Endothelial cell of umbilical vein (primary cell): ENCODE measurements around the gene NOSIP. TPM values are rescaled to one million over a fixed set of nuclear protein-coding genes. Genes with fewer than 3 reads are reported as not detected.

Experiments used
- BruUV-seq: library from RNA; stranded (reverse); fragments of 400-500 nt; replicated peaks from 2 replicates; lab custom pipeline; 2021; lab: Mats Ljungman, UMichigan
- CTCF ChIA-PET: fragments of 300-600, 350-600 bp; sonication (Branson Sonifier 250); formaldehyde crosslinking; loops from one replicate; lab custom pipeline; 2021; ENCODE audit warnings: antibody characterized with exemption, inconsistent platforms; lab: Charles Lee
- POLR2A ChIA-PET: fragments of 300-600, 350-600 bp; sonication (Branson Sonifier 250); formaldehyde crosslinking; loops from one replicate; lab custom pipeline; 2021; ENCODE audit warnings: antibody characterized with exemption, inconsistent platforms; lab: Charles Lee
- DNase-seq: peaks from one replicate; pipeline ENCODE4 v3.0.0-alpha.2; 2011; ENCODE audit warnings: low read depth, low spot score
- FAIRE-seq: peaks from 2 replicates; lab custom pipeline; 2011; peaks lifted over from hg19 to GRCh38; lab: Jason Lieb, UNC
- H2AFZ ChIP-seq: 2 replicates; pipeline ENCODE4 v1.6.0; 2012; ENCODE audit warnings: low read depth, low read length, control low read depth, inconsistent platforms
- H3K27ac ChIP-seq: 2 replicates; pipeline ENCODE4 v1.5.1; 2011; ENCODE audit warnings: low read depth, mild to moderate bottlenecking, control low read depth, low read length, moderate library complexity; ENCODE audit not compliant: insufficient read depth
- H3K27me3 ChIP-seq, 2 experiments: 2 replicates each; pipeline versions ENCODE4 v1.6.0 to v1.6.1; 2011; ENCODE audit warnings: low read length in 2 of 2, mixed read lengths in 1 of 2; ENCODE audit not compliant: control insufficient read depth in 2 of 2, insufficient read depth in 2 of 2
- H3K36me3 ChIP-seq, 2 experiments: 2 replicates in 1 of 2; 3 replicates in 1 of 2; pipeline ENCODE4 v1.5.1; 2011; ENCODE audit warnings: low read length in 2 of 2, mild to moderate bottlenecking in 1 of 2, moderate library complexity in 1 of 2; ENCODE audit not compliant: control insufficient read depth in 2 of 2, insufficient read depth in 2 of 2; ENCODE audit errors: extremely low read depth in 1 of 2
- H3K4me1 ChIP-seq: 3 replicates; pipeline ENCODE4 v1.5.1; 2011; ENCODE audit warnings: mild to moderate bottlenecking, low read length; ENCODE audit not compliant: control insufficient read depth, insufficient read depth; ENCODE audit errors: extremely low read depth
- H3K4me2 ChIP-seq: 2 replicates; pipeline ENCODE4 v1.6.1; 2011; ENCODE audit warnings: low read length, control low read depth, mixed read lengths; ENCODE audit not compliant: insufficient read depth
- H3K4me3 ChIP-seq, 3 experiments: fragments of 200-600 bp in 1 of 3; sonication (generic), shearing (Covaris generic) in 1 of 3; replicated peaks in 1 of 3; 2 replicates each; pipeline ENCODE4 v1.5.1; 2011 to 2016; ENCODE audit warnings: control low read depth in 3 of 3, low read length in 3 of 3, mild to moderate bottlenecking in 2 of 3, inconsistent platforms in 1 of 3, low read depth in 1 of 3, moderate library complexity in 1 of 3; ENCODE audit not compliant: insufficient read depth in 1 of 3
- H3K79me2 ChIP-seq: 2 replicates; pipeline ENCODE4 v1.6.0; 2012; ENCODE audit warnings: low read length, inconsistent platforms; ENCODE audit not compliant: control insufficient read depth, insufficient read depth
- H3K9ac ChIP-seq: replicated peaks from 2 replicates; pipeline ENCODE3; 2011; ENCODE audit warnings: low read length, control low read depth; ENCODE audit not compliant: insufficient read depth; ENCODE audit errors: extremely low read depth
- H3K9me1 ChIP-seq: replicated peaks from 3 replicates; pipeline ENCODE4 v1.6.0; 2011; ENCODE audit warnings: mild to moderate bottlenecking, low read length; ENCODE audit not compliant: control insufficient read depth, insufficient read depth; ENCODE audit errors: extremely low read depth
- H3K9me3 ChIP-seq: replicated peaks from 2 replicates; pipeline ENCODE4 v1.5.1; 2012; ENCODE audit warnings: low read length, inconsistent platforms; ENCODE audit not compliant: control insufficient read depth, insufficient read depth
- H4K20me1 ChIP-seq: replicated peaks from 2 replicates; pipeline ENCODE3; 2011; ENCODE audit warnings: mild to moderate bottlenecking, low read length; ENCODE audit not compliant: control insufficient read depth, insufficient read depth; ENCODE audit errors: extremely low read depth
- EZH2 ChIP-seq: IDR thresholded peaks from 2 replicates; pipeline ENCODE4 v1.6.1; 2012; ENCODE audit warnings: borderline replicate concordance, low read depth, mild to moderate bottlenecking, moderate library complexity, low read length, inconsistent platforms; ENCODE audit not compliant: severe bottlenecking
- FOS ChIP-seq: IDR thresholded peaks from 2 replicates; pipeline ENCODE4 v1.6.1; 2011; ENCODE audit warnings: mild to moderate bottlenecking, low read length, moderate library complexity, borderline replicate concordance; ENCODE audit not compliant: insufficient read depth
- GATA2 ChIP-seq: IDR thresholded peaks from 2 replicates; pipeline ENCODE4 v1.7.0; 2011; ENCODE audit warnings: low read depth, mild to moderate bottlenecking, moderate library complexity, mixed read lengths, low read length; ENCODE audit not compliant: insufficient read length, insufficient read depth
- JUN ChIP-seq: IDR thresholded peaks from 2 replicates; pipeline ENCODE4 v1.6.1; 2011; ENCODE audit warnings: borderline replicate concordance, low read depth; ENCODE audit not compliant: insufficient read length, insufficient read depth
- MYC ChIP-seq: IDR thresholded peaks from one replicate; pipeline ENCODE4 v1.6.1; 2011; ENCODE audit warnings: mild to moderate bottlenecking, low read depth, low read length
- POLR2A ChIP-seq: IDR thresholded peaks from 2 replicates; pipeline ENCODE4 v1.6.1; 2012; ENCODE audit warnings: low read depth, mild to moderate bottlenecking, control low read depth, low read length
- POLR2AphosphoS5 ChIP-seq: IDR thresholded peaks from 2 replicates; pipeline ENCODE4 v1.6.1; 2012; ENCODE audit warnings: low read depth, mild to moderate bottlenecking, control low read depth, low read length, moderate library complexity; ENCODE audit not compliant: insufficient read depth
- dilution Hi-C: fragments of 300-500 bp; cut with MboI; formaldehyde crosslinking; loops from one replicate; pipeline ENCODE4 v1.15.0; 2019; ENCODE audit warnings: low sequenced_read_pairs; ENCODE audit not compliant: extremely low pct_ligation_motif_present
- intact Hi-C: fragments of 100-400 bp; cut with micrococcal nuclease; formaldehyde crosslinking; loops from one replicate; pipeline ENCODE4 v1.10.0; 2022
- polyA plus RNA-seq, 4 experiments: library from polyadenylated mRNA; depleted of rRNA in 3 of 4; stranded (reverse) in 3 of 4; unstranded in 1 of 4; fragments of >200 nt; gene quantifications; 2 replicates each; pipeline versions ENCODE4 v1.2.1 to v1.2.3, GENCODE V29; 2011 to 2012; ENCODE audit warnings: missing spikeins in 1 of 4
- total RNA-seq: library from RNA; stranded (reverse); gene quantifications from 2 replicates; pipeline ENCODE4 v1.2.3, GENCODE V29; 2021
- TF ChIP-seq, protein P1 (sequence below), 2 donors: IDR thresholded peaks; 1 replicate in 1 of 2; 2 replicates in 1 of 2; pipeline ENCODE4 v1.5.1; 2011; ENCODE audit warnings: low read length in 2 of 2, mild to moderate bottlenecking in 2 of 2, moderate library complexity in 2 of 2, control low read depth in 1 of 2, inconsistent platforms in 1 of 2, low read depth in 1 of 2; ENCODE audit not compliant: insufficient read depth in 1 of 2; ENCODE audit errors: extremely low read depth in 1 of 2
- TF ChIP-seq, protein P2 (sequence below): IDR thresholded peaks from 2 replicates; pipeline ENCODE4 v1.6.1; 2011; ENCODE audit not compliant: insufficient read depth, insufficient read length

NOSIP gene
- total and polyA plus RNA-seq, 2 donors (not counting 3 experiments of a cell fraction or from before 2014, with no cell fraction given): 77.5 to 128 TPM

DNA sequence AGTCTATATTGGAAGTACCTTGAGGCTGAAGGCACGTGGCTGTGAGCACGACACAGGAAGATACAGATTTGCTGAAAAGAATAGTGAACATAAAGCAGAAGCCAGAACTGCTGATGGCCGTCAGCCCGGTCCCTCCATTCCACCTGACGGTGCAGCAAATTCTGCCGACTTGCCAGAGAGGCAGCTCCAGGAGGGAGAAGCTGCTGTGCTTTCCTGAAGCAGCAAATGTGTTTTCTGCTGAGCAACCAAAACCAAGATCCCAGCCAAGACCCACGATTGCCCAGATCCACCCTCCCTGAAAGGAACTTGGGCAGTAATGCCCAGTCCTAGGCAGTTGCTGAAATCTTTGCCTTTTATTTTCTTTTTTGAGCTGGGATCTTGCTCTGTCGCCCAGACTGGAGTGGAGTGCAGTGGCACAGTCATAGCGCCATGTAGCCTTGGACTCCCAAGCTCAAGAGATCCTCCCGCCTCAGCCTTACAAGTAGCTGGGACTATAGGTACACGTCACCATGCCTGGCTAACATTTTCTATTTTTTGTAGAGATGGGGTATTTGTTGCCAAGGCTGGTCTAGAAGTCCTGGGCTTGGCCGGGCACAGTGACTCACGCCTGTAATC, 59.5 kb downstream of the NOSIP start:
- dilution Hi-C loops (no loop called here), intact Hi-C loops (no loop called here)
- DNase-seq (no peak), FAIRE-seq (no peak)
- H3K27me3 ChIP-seq: no peaks in the 10 kb centered on the region
- no peaks in the 10 kb centered on the region for H3K9me1 ChIP-seq
- H3K27ac ChIP-seq: no peak overlapping the region
- H3K9ac ChIP-seq: no peak overlapping the region
- no peak overlapping the region for H2AFZ ChIP-seq
- no peaks in the 10 kb centered on the region for H3K9me3 ChIP-seq
- H3K4me3 ChIP-seq: no peak overlapping the region
- H3K36me3 ChIP-seq: peaks cover 0 to 14% of the 10 kb centered on the region in 2 experiments
- H3K4me2 ChIP-seq: no peak overlapping the region
- TF ChIP-seq POLR2AphosphoS5 (no peak), JUN (no peak), GATA2 (no peak), POLR2A (no peak), EZH2 (no peak), FOS (no peak), MYC (no peak)
- TF ChIP-seq, protein P1, sequence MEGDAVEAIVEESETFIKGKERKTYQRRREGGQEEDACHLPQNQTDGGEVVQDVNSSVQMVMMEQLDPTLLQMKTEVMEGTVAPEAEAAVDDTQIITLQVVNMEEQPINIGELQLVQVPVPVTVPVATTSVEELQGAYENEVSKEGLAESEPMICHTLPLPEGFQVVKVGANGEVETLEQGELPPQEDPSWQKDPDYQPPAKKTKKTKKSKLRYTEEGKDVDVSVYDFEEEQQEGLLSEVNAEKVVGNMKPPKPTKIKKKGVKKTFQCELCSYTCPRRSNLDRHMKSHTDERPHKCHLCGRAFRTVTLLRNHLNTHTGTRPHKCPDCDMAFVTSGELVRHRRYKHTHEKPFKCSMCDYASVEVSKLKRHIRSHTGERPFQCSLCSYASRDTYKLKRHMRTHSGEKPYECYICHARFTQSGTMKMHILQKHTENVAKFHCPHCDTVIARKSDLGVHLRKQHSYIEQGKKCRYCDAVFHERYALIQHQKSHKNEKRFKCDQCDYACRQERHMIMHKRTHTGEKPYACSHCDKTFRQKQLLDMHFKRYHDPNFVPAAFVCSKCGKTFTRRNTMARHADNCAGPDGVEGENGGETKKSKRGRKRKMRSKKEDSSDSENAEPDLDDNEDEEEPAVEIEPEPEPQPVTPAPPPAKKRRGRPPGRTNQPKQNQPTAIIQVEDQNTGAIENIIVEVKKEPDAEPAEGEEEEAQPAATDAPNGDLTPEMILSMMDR (IDR thresholded peaks at IDR 0.05; ENCODE audit: extremely low read depth in 1 of 2, insufficient read depth in 1 of 2, low read depth in 1 of 2, low read length in 2 of 2): no peak
- TF ChIP-seq, protein P2, sequence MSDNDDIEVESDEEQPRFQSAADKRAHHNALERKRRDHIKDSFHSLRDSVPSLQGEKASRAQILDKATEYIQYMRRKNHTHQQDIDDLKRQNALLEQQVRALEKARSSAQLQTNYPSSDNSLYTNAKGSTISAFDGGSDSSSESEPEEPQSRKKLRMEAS: no peak
- ChIA-PET CTCF (interaction anchor here (0.8 to 2.0 kb wide), 3 partner anchors 13 to 50 kb away, joined by 3 to 5 read pairs (median 4); no protein-coding TSS in a partner anchor), POLR2A (interaction anchor here (0.7 kb wide), 1 partner anchor 15 kb away, joined by 6 read pairs; no protein-coding TSS in a partner anchor)
- H4K20me1 ChIP-seq: no peaks in the 10 kb centered on the region
- H3K79me2 ChIP-seq: no peaks in the 10 kb centered on the region
- BruUV-seq: no TSS peak
- H3K4me1 ChIP-seq: peaks cover 3% of the 10 kb centered on the region
